Lower leg skin (tissue), 4 donors: ENCODE measurements around the gene F13A1. TPM values are rescaled to one million over a fixed set of nuclear protein-coding genes. Genes with fewer than 3 reads are reported as not detected.

ENCODE experiments used
- DNase-seq, 2 donors: peaks; one replicate each; pipeline ENCODE4 v3.0.0-alpha.2; 2019; ENCODE audit warnings: low spot score in 2 of 2
- H3K4me3 ChIP-seq: fragments of 200-600 bp; sonication (generic); 2 replicates; pipeline ENCODE4 v1.5.1; 2017; ENCODE audit warnings: mild to moderate bottlenecking, low read depth; ENCODE audit not compliant: poor library complexity, severe bottlenecking
- POLR2A ChIP-seq, 2 donors: fragments of 450-650 bp; IDR thresholded peaks; one replicate each; pipeline ENCODE4 v1.6.1; 2016 to 2017; ENCODE audit warnings: antibody characterized with exemption in 2 of 2, mild to moderate bottlenecking in 1 of 2, moderate library complexity in 1 of 2
- WGBS, 2 donors: methylation state at CpG; one replicate each; pipeline ENCODE4 v1.1.5; 2018; 5-methylcytosine and 5-hydroxymethylcytosine counted together
- intact Hi-C: fragments of 100-400 bp; cut with DNase I; formaldehyde crosslinking; loops from one replicate; pipeline ENCODE4 v1.15.0; 2023; ENCODE audit warnings: low total_unique reads
- total RNA-seq, 4 donors: library from RNA; depleted of rRNA; stranded (reverse); fragments of >200 nt; gene quantifications; one replicate each; pipeline ENCODE4 v1.1.0, GENCODE V29; 2016
- TF ChIP-seq, protein P1 (sequence below), 3 donors: fragments of 450-650 bp; IDR thresholded peaks; one replicate each; pipeline ENCODE4 v1.5.1; 2016; ENCODE audit warnings: antibody characterized with exemption in 3 of 3, mild to moderate bottlenecking in 3 of 3, moderate library complexity in 2 of 3

F13A1 gene
- total RNA-seq, 4 donors from 2014 or later: 7.8 to 46.5 (median 16.0) TPM

DNA sequence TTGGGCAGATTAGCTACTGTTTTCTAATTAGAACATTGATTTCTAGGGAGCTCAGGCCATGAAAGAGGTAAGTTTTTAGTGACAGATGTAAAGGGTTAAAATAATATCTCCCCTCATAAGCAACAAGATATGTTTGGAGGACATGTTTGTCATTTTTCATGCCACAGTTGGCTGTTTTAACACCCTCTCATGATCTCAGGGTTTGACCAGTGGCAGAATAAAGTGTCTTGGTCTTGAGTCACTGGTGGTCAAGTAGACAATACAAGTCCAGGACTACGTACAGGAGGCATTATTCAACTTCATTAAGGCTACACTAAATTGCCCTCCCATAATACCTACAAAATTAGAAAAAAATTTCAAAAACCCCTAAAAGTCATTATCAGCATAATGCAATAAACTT, 92.6 kb downstream of the F13A1 start:
- DNase-seq: no peak
- 89 to 91% methylated on average over 1 of the region's 1 CpG for WGBS, 2 donors
- intact Hi-C loops: no loop called here
- TF ChIP-seq, protein P1, sequence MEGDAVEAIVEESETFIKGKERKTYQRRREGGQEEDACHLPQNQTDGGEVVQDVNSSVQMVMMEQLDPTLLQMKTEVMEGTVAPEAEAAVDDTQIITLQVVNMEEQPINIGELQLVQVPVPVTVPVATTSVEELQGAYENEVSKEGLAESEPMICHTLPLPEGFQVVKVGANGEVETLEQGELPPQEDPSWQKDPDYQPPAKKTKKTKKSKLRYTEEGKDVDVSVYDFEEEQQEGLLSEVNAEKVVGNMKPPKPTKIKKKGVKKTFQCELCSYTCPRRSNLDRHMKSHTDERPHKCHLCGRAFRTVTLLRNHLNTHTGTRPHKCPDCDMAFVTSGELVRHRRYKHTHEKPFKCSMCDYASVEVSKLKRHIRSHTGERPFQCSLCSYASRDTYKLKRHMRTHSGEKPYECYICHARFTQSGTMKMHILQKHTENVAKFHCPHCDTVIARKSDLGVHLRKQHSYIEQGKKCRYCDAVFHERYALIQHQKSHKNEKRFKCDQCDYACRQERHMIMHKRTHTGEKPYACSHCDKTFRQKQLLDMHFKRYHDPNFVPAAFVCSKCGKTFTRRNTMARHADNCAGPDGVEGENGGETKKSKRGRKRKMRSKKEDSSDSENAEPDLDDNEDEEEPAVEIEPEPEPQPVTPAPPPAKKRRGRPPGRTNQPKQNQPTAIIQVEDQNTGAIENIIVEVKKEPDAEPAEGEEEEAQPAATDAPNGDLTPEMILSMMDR (IDR thresholded peaks at IDR 0.05): no peak
- TF ChIP-seq POLR2A (IDR thresholded peaks at IDR 0.05): no peak
- H3K4me3 ChIP-seq: no peak overlapping the region

DNA sequence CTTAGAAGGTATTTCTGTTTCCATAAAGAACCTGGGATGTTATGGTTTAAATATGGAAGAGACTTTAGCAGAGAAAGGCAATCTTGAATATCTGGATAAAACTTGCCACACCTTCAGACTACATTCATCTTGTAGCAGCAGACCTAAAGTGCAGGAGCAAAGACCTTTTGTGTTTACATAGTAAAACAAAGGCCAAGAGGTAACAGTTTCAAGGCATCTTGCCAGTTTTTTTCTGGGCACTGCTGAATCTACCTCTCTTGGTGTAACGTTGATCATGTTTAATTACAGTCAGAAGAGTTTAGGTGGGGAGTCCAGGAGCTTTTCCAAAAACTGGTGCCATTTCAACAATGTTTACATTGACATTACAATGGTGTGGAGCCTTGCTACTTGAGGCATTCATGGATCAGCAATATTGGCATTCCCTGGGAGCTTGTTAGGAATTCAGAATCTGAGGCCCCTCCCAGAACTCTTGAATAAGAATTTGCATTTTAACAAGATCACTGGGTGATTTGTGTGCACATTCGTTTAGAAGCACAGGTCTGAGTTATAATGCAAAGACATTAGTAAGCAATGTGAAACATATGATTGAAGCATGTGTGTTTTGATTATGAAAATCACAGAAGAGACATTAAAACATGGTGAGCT, 94.5 kb downstream of the F13A1 start:
- TF ChIP-seq POLR2A (IDR thresholded peaks at IDR 0.05): no peak
- TF ChIP-seq, protein P1 (IDR thresholded peaks at IDR 0.05): no peak
- WGBS, 2 donors: 37 to 45% methylated on average over 2 of the region's 2 CpGs
- intact Hi-C loops: no loop called here
- no peak for DNase-seq
- H3K4me3 ChIP-seq: no peak overlapping the region

DNA sequence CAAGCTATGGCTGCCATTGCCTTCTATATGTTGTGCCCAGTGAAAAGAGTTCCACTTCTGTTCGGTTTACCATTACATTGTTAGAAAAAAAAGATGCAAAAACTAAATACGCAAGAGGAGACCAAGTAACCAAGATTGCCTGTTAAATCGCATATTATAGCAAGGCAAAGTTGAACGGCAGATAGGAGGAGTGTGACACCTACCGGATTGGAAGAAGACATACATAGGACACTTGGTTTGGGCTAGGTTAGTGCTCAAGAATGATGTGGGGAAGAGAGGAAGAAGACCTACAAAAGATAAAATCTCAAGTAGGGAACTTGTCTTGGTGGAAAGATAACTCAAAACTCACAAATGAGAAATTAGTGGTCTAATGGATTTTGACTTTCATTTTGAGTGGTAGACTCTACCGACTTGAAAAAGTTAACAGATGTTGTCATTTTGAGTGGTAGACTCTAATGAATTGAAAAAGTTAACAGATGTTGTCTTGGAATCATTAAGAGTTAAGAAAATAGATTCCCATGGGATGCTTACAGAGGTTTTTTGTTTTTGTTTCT, 95.5 kb downstream of the F13A1 start:
- intact Hi-C loops: no loop called here
- 87 to 92% methylated on average over 6 of the region's 6 CpGs for WGBS, 2 donors
- H3K4me3 ChIP-seq: no peak overlapping the region
- no peak for DNase-seq
- TF ChIP-seq POLR2A (IDR thresholded peaks at IDR 0.05): no peak
- TF ChIP-seq, protein P1 (IDR thresholded peaks at IDR 0.05): no peak

DNA sequence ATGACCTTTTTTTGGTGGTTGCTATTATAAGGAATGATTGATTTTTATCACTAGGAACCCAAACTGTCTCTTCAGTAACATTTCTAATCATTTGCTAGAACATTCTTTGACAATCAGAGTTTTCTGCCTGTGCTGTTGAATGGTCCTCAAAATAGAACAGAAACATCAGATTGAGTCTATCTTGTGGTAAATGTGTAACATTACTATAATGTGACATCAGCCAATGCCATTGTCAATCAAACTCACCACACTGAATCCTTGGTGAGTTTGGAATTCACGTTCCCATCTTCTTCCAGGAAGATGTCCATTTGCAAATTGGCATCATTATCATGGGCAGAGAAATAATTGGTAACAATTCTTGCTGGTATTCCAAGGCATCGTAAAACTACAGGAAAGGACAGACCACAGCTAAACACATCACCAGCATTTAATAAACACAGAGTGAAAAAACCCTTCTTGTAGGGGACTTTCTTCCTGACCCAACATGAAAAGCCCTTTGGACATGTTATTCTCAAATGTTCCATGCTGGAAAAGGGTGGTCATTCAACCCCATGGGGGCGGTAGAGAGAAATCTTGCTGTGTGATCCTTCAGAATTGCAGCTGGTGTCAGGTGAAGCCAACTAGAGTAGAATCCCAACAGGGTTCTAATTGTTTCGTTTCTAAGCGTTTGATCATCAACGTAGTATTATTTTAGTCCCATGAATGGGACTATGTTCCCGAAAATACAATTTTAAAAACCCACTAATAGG, 98.5 kb downstream of the F13A1 start:
- TF ChIP-seq POLR2A (IDR thresholded peaks at IDR 0.05): no peak
- TF ChIP-seq, protein P1 (IDR thresholded peaks at IDR 0.05): no peak
- WGBS, 2 donors: 58 to 60% methylated on average over 7 of the region's 7 CpGs
- no peak overlapping the region for H3K4me3 ChIP-seq
- intact Hi-C loops: no loop called here
- DNase-seq: no peak

DNA sequence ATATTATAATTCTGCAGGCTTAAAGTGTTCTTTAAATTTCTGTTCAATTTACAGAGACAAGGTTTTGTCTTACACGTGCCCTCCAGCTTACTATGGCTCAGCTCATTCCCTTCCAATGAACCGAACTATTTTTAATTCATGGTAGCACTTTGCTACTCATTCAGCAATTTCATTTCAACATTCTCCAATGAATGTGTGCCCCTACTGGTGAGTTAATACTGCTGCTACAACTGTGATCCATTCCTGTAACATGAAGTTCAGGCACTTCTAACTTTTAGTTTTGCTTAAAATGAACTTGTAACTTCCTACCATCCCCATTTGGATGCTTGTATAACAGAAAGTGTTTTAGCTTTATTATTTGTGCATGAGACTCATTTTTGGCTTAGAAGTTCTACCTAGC, 99.7 kb downstream of the F13A1 start:
- 43 to 48% methylated on average over 2 of the region's 2 CpGs for WGBS, 2 donors
- DNase-seq: no peak
- intact Hi-C loops: no loop called here
- H3K4me3 ChIP-seq: no peak overlapping the region
- TF ChIP-seq, protein P1 (IDR thresholded peaks at IDR 0.05): no peak
- no peak for TF ChIP-seq POLR2A (IDR thresholded peaks at IDR 0.05)
